HepG2 (cell line): Measurements from ENCODE around the gene RAD9A. TPM values are rescaled to one million over a fixed set of nuclear protein-coding genes. Genes with fewer than 3 reads are reported as not detected.

ENCODE experiments used
- DBP ChIP-seq: sonication (generic); formaldehyde crosslinking; IDR thresholded peaks from 2 replicates; pipeline ENCODE4 v1.4.0; 2020; ENCODE audit warnings: missing genetic modification reagents; ENCODE audit errors: not compliant biosample characterization
- EP300 ChIP-seq, 3 experiments: sonication (generic) in 1 of 3; formaldehyde crosslinking in 1 of 3; IDR thresholded peaks; 2 replicates each; pipeline versions ENCODE4 v1.5.1 to v1.6.1; 2011 to 2020; ENCODE audit warnings: low read depth in 2 of 3, low read length in 2 of 3, borderline replicate concordance in 1 of 3, improper control_type of control experiment in 1 of 3, mild to moderate bottlenecking in 1 of 3, missing genetic modification reagents in 1 of 3, moderate library complexity in 1 of 3
- FOXM1 ChIP-seq: sonication (generic); formaldehyde crosslinking; IDR thresholded peaks from 2 replicates; pipeline ENCODE4 v1.5.0; 2020; ENCODE audit warnings: missing genetic modification reagents
- GABPB1 ChIP-seq: IDR thresholded peaks from 2 replicates; pipeline ENCODE4 v1.6.1; 2016; ENCODE audit warnings: mild to moderate bottlenecking, missing genetic modification reagents, moderate library complexity, missing compliant biosample characterization
- GPN1 ChIP-seq: sonication (generic); formaldehyde crosslinking; IDR thresholded peaks from 2 replicates; pipeline ENCODE4 v1.5.1; 2020; ENCODE audit warnings: missing genetic modification reagents, borderline replicate concordance
- IRF2 ChIP-seq: IDR thresholded peaks from 2 replicates; pipeline ENCODE4 v1.6.1; 2018; ENCODE audit warnings: missing genetic modification reagents, missing compliant biosample characterization
- KLF12 ChIP-seq: sonication (generic); formaldehyde crosslinking; IDR thresholded peaks from 2 replicates; pipeline ENCODE4 v1.4.0; 2020; ENCODE audit warnings: missing genetic modification reagents, borderline replicate concordance
- SMAD9 ChIP-seq: sonication (generic); formaldehyde crosslinking; IDR thresholded peaks from 2 replicates; pipeline ENCODE4 v1.5.1; 2020; ENCODE audit warnings: mild to moderate bottlenecking, missing genetic modification reagents
- THAP11 ChIP-seq: IDR thresholded peaks from 2 replicates; pipeline ENCODE4 v1.6.1; 2016; ENCODE audit warnings: missing biosample characterization, missing genetic modification reagents
- TMF1 ChIP-seq: sonication (generic); formaldehyde crosslinking; IDR thresholded peaks from 2 replicates; pipeline ENCODE4 v1.8.1; 2022; ENCODE audit warnings: low read depth, missing genetic modification reagents
- ZNF549 ChIP-seq: sonication (generic); formaldehyde crosslinking; IDR thresholded peaks from 2 replicates; pipeline ENCODE4 v1.5.0; 2020; ENCODE audit warnings: missing genetic modification reagents
- ZNF781 ChIP-seq: sonication (generic); formaldehyde crosslinking; IDR thresholded peaks from 2 replicates; pipeline ENCODE4 v1.5.1; 2020; ENCODE audit warnings: borderline replicate concordance, mild to moderate bottlenecking, missing genetic modification reagents; ENCODE audit errors: not compliant biosample characterization
- polyA plus RNA-seq, 8 experiments: library from polyadenylated mRNA; depleted of rRNA in 3 of 8; stranded (reverse) in 7 of 8; unstranded in 1 of 8; fragments of >200 nt; fragmentation: Illumina TruSeq in 4 of 8; extraction: Trizol in 4 of 8; gene quantifications; 2 replicates each; pipeline versions ENCODE4 v1.2.1 to v1.2.3, GENCODE V29; 2011 to 2016; ENCODE audit warnings: low read depth in 4 of 8, missing spikeins in 1 of 8, mixed read lengths in 1 of 8; ENCODE audit not compliant: insufficient read depth in 1 of 8
- total RNA-seq, 5 experiments: library from RNA; depleted of rRNA; stranded (reverse); fragments of >200 nt; fragmentation: Illumina TruSeq; extraction: Trizol; gene quantifications; 2 replicates each; pipeline ENCODE4 v1.2.3, GENCODE V29; 2016; ENCODE audit warnings: low read depth in 1 of 5
- TF ChIP-seq, protein P1 (sequence below): sonication (generic); formaldehyde crosslinking; conservative IDR thresholded peaks from 2 replicates; pipeline ENCODE4 v1.4.0; 2020; ENCODE audit warnings: missing genetic modification reagents
- TF ChIP-seq, protein P2 (sequence below): sonication (generic); formaldehyde crosslinking; conservative IDR thresholded peaks from 2 replicates; pipeline ENCODE4 v1.4.0; 2020; ENCODE audit warnings: missing genetic modification reagents
- TF ChIP-seq, protein P3 (sequence below): sonication (generic); formaldehyde crosslinking; IDR thresholded peaks from 2 replicates; pipeline ENCODE4 v1.4.0; 2020; ENCODE audit warnings: missing genetic modification reagents, borderline replicate concordance

RAD9A gene
- total and polyA plus RNA-seq, 2 of the 13 experiments (the other 11 are each of a cell fraction or from before 2014, with no cell fraction given): 10.1 to 15.7 TPM

GRCh38 chr11:67353317-67354074 is 38.3 kb upstream of the RAD9A start, which contains the start of gene POLD4 (continued):
- TF ChIP-seq, protein P1, sequence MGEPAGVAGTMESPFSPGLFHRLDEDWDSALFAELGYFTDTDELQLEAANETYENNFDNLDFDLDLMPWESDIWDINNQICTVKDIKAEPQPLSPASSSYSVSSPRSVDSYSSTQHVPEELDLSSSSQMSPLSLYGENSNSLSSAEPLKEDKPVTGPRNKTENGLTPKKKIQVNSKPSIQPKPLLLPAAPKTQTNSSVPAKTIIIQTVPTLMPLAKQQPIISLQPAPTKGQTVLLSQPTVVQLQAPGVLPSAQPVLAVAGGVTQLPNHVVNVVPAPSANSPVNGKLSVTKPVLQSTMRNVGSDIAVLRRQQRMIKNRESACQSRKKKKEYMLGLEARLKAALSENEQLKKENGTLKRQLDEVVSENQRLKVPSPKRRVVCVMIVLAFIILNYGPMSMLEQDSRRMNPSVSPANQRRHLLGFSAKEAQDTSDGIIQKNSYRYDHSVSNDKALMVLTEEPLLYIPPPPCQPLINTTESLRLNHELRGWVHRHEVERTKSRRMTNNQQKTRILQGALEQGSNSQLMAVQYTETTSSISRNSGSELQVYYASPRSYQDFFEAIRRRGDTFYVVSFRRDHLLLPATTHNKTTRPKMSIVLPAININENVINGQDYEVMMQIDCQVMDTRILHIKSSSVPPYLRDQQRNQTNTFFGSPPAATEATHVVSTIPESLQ (CRISPR knock-in tag): no peak
- TF ChIP-seq KLF12 (0 out of 2 replicates have a peak, but pooled peaks have one; percentile 32), DBP (CRISPR knock-in tag) (no peak), ZNF549 (CRISPR knock-in tag) (no peak), FOXM1 (CRISPR knock-in tag) (no peak), TMF1 (CRISPR knock-in tag) (no peak), THAP11 (CRISPR knock-in tag) (peak; percentile 56; the same call in 1 of the 2 replicates), SMAD9 (CRISPR knock-in tag) (no peak), GPN1 (no peak), ZNF781 (no peak), IRF2 (CRISPR knock-in tag) (peak; percentile 54; the same call in 1 of the 2 replicates), EP300 (IDR thresholded peaks at IDR 0.05; ENCODE audit: low read depth in 2 of 2, low read length in 2 of 2) (0 out of 4 replicates have a peak, but pooled peaks of 1 of the 2 experiments have one; percentile 11), EP300 (CRISPR knock-in tag; IDR thresholded peaks at IDR 0.05; ENCODE audit: borderline replicate concordance) (no peak; the same call in 1 of the 2 replicates), GABPB1 (CRISPR knock-in tag) (peak; percentile 86)
- TF ChIP-seq, protein P2, sequence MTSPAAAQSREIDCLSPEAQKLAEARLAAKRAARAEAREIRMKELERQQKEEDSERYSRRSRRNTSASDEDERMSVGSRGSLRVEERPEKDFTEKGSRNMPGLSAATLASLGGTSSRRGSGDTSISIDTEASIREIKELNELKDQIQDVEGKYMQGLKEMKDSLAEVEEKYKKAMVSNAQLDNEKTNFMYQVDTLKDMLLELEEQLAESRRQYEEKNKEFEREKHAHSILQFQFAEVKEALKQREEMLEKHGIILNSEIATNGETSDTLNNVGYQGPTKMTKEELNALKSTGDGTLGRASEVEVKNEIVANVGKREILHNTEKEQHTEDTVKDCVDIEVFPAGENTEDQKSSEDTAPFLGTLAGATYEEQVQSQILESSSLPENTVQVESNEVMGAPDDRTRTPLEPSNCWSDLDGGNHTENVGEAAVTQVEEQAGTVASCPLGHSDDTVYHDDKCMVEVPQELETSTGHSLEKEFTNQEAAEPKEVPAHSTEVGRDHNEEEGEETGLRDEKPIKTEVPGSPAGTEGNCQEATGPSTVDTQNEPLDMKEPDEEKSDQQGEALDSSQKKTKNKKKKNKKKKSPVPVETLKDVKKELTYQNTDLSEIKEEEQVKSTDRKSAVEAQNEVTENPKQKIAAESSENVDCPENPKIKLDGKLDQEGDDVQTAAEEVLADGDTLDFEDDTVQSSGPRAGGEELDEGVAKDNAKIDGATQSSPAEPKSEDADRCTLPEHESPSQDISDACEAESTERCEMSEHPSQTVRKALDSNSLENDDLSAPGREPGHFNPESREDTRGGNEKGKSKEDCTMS (CRISPR knock-in tag): no peak
- TF ChIP-seq, protein P3, sequence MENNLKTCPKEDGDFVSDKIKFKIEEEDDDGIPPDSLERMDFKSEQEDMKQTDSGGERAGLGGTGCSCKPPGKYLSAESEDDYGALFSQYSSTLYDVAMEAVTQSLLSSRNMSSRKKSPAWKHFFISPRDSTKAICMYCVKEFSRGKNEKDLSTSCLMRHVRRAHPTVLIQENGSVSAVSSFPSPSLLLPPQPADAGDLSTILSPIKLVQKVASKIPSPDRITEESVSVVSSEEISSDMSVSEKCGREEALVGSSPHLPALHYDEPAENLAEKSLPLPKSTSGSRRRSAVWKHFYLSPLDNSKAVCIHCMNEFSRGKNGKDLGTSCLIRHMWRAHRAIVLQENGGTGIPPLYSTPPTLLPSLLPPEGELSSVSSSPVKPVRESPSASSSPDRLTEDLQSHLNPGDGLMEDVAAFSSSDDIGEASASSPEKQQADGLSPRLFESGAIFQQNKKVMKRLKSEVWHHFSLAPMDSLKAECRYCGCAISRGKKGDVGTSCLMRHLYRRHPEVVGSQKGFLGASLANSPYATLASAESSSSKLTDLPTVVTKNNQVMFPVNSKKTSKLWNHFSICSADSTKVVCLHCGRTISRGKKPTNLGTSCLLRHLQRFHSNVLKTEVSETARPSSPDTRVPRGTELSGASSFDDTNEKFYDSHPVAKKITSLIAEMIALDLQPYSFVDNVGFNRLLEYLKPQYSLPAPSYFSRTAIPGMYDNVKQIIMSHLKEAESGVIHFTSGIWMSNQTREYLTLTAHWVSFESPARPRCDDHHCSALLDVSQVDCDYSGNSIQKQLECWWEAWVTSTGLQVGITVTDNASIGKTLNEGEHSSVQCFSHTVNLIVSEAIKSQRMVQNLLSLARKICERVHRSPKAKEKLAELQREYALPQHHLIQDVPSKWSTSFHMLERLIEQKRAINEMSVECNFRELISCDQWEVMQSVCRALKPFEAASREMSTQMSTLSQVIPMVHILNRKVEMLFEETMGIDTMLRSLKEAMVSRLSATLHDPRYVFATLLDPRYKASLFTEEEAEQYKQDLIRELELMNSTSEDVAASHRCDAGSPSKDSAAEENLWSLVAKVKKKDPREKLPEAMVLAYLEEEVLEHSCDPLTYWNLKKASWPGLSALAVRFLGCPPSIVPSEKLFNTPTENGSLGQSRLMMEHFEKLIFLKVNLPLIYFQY: no peak
